ENCODE data around the gene CCDC171. TPM values are rescaled to one million over a fixed set of nuclear protein-coding genes. Genes with fewer than 3 reads are reported as not detected.
"Not testable (repeated sequence)": the region's sequence is repeated elsewhere in the genome, so short reads cannot be mapped to it uniquely, and the experiment has no call there.

Gene CCDC171
- total and polyA plus RNA-seq, 3 donors from 2014 or later, result 13.2 to 30.2 (median 21.4) TPM

- Histone ChIP-seq H3K36me3 (ENCODE audit: low read depth, missing control alignments) (no peaks in the 10 kb centered on the region), H3K4me3 (no peak overlapping the region), H3K9me3 (no peaks in the 10 kb centered on the region), H3K27ac (no peak overlapping the region), H3K27me3 (no peaks in the 10 kb centered on the region), H3K4me1 (no peaks in the 10 kb centered on the region)
- TF ChIP-seq POLR2A (IDR thresholded peaks at IDR 0.05) (no peak), CTCF (IDR thresholded peaks at IDR 0.05) (no peak)
- intact Hi-C loops (cut with DNase I; ENCODE audit: low total_unique reads), result no loop called here
- no peak for DNase-seq
Observed at GRCh38 chr9:15693701-15694100, 140.9 kb downstream of the CCDC171 start.

GRCh38 chr9:15696979-15697378 lies 144.1 kb downstream of the CCDC171 start:
- no peak for DNase-seq
- H3K36me3 ChIP-seq (ENCODE audit: low read depth, missing control alignments), result no peaks in the 10 kb centered on the region
- H3K27me3 ChIP-seq, result no peaks in the 10 kb centered on the region
- H3K9me3 ChIP-seq, result no peaks in the 10 kb centered on the region
- WGBS, 2 donors, result 56 to 60% methylated on average over 1 of the region's 1 CpG
- no peak overlapping the region for H3K27ac ChIP-seq
- no peak for TF ChIP-seq CTCF (IDR thresholded peaks at IDR 0.05)
- no peak for TF ChIP-seq POLR2A (IDR thresholded peaks at IDR 0.05)
- intact Hi-C loops (cut with DNase I; ENCODE audit: low total_unique reads), result no loop called here
- no peaks in the 10 kb centered on the region for H3K4me1 ChIP-seq
- H3K4me3 ChIP-seq, result no peak overlapping the region

- Histone ChIP-seq H3K4me3 (no peak overlapping the region), H3K4me1 (no peaks in the 10 kb centered on the region), H3K27ac (no peak overlapping the region), H3K9me3 (no peaks in the 10 kb centered on the region), H3K27me3 (no peaks in the 10 kb centered on the region), H3K36me3 (ENCODE audit: low read depth, missing control alignments) (no peaks in the 10 kb centered on the region)
- whole genome bisulfite sequencing, 2 donors, result 93 to 94% methylated on average over 2 of the region's 2 CpGs
- no peak for DNase-seq
- intact Hi-C loops (cut with DNase I; ENCODE audit: low total_unique reads), result no loop called here
- TF ChIP-seq CTCF (IDR thresholded peaks at IDR 0.05) (no peak), POLR2A (IDR thresholded peaks at IDR 0.05) (no peak)
Observed at GRCh38 chr9:15697446-15697851, 144.6 kb downstream of the CCDC171 start.

DNA sequence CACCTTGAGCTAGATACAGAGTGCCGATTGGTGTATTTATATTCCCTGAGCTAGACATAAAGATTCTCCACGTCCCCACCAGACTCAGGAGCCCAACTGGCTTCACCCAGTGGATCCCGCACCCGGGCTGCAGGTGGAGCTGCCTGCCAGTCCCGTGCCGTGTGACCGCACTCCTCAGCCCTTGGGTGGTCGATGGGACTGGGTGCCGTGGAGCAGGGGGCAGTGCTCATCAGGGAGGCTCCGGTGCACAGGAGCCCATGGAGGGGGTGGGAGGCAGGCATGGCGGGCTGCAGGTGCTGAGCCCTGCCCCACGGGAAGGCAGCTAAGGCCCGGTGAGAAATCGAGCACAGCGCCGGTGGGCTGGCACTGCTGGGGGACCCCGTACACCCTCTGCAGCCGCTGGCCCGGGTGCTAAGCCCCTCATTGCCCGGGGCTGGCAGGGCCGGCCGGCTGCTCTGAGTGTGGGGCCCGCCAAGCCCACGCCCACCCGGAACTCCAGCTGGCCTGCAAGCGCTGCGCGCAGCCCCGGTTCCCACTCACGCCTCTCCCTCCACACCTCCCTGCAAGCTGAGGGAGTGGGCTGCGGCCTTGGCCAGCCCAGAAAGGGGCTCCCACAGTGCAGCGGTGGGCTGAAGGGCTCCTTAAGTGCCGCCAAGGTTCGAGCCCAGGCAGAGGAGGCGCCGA lies 147.2 kb downstream of the CCDC171 start:
- 68 to 89% methylated on average over 28 to 30 of the region's 36 CpGs for WGBS, 2 donors
- H3K36me3 ChIP-seq (ENCODE audit: low read depth, missing control alignments); H3K27me3 ChIP-seq; intact Hi-C loops (cut with DNase I; ENCODE audit: low total_unique reads); H3K4me3 ChIP-seq; DNase-seq; H3K9me3 ChIP-seq; H3K4me1 ChIP-seq; H3K27ac ChIP-seq: not testable (repeated sequence)

- TF ChIP-seq POLR2A (IDR thresholded peaks at IDR 0.05), result no peak
- TF ChIP-seq CTCF (IDR thresholded peaks at IDR 0.05), result no peak
- 93 to 94% methylated on average over 3 of the region's 3 CpGs for WGBS, 2 donors
- DNase-seq, result no peak
- H3K36me3 ChIP-seq (ENCODE audit: low read depth, missing control alignments), result no peaks in the 10 kb centered on the region
- H3K27ac ChIP-seq, result no peak overlapping the region
- intact Hi-C loops (cut with DNase I; ENCODE audit: low total_unique reads), result no loop called here
- no peaks in the 10 kb centered on the region for H3K9me3 ChIP-seq
- no peak overlapping the region for H3K4me3 ChIP-seq
- no peaks in the 10 kb centered on the region for H3K27me3 ChIP-seq
- H3K4me1 ChIP-seq, result no peaks in the 10 kb centered on the region
Observed at GRCh38 chr9:15707000-15707399, 154.2 kb downstream of the CCDC171 start.
